Measurements from ENCODE around the gene POM121C.
"Not testable (repeated sequence)": the region's sequence is repeated elsewhere in the genome, so short reads cannot be mapped to it uniquely, and the experiment has no call there.

POM121C gene

DNA sequence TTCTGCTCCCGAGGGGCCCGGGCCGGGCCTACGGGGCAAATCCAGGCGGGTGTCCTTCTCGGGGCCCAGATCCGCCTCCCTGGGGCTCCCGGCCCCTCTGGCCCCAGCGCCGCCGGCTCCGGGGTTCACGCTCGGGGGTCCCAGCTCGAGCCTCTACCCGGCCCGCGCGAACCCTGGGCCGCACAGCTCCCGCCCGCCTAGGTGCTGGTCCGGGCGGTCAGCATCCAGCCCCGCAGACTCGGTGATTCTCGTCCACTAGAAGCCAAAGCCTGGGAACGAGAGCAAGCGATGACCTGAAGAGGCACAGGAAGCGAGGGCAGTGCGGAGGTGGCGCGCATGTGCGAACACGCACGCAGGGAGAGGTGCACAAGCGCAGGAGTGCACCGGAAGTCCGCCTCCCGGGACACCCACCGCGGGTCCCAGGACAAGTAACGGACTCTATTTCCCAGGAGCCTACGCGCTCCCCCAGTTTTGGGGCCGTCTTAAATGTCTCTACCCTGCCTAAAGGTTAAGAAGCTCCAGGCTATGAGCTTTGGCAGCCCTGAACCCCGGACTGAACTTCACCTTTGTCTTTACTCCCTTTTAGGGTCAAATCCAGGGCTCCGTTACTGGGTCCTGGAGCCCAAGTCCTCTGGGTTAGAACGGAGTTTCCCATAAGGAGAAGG, at the start of gene POM121C:
TSS of gene POM121C (minus strand) at position 321 of the 665 bp plus-strand sequence. CDS start 44,803 bp downstream, outside the sequence.
- peak; percentile 37 for DNase-seq (ENCODE audit: low read depth, low spot score)
- peak within 1 kb of the TSS; percentile 72 for H3K4me3 ChIP-seq (ENCODE audit: low read depth, low read length)
- POLR2A ChIA-PET, CTCF ChIA-PET: not testable (repeated sequence)

GRCh38 chr7:75534727-75535307, 48.7 kb upstream of the POM121C start:
- ChIA-PET POLR2A (interaction anchor here (0.8 kb wide), 1 partner anchor 30 kb away, joined by 3 read pairs; no protein-coding TSS in a partner anchor), CTCF (interaction anchor here (1.5 kb wide), 1 partner anchor 27 kb away, joined by 3 read pairs; no protein-coding TSS in a partner anchor)
- DNase-seq (ENCODE audit: low read depth, low spot score): peak; percentile 50
- TF ChIP-seq, protein P1, sequence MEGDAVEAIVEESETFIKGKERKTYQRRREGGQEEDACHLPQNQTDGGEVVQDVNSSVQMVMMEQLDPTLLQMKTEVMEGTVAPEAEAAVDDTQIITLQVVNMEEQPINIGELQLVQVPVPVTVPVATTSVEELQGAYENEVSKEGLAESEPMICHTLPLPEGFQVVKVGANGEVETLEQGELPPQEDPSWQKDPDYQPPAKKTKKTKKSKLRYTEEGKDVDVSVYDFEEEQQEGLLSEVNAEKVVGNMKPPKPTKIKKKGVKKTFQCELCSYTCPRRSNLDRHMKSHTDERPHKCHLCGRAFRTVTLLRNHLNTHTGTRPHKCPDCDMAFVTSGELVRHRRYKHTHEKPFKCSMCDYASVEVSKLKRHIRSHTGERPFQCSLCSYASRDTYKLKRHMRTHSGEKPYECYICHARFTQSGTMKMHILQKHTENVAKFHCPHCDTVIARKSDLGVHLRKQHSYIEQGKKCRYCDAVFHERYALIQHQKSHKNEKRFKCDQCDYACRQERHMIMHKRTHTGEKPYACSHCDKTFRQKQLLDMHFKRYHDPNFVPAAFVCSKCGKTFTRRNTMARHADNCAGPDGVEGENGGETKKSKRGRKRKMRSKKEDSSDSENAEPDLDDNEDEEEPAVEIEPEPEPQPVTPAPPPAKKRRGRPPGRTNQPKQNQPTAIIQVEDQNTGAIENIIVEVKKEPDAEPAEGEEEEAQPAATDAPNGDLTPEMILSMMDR (IDR thresholded peaks at IDR 0.05; ENCODE audit: insufficient read depth, low read length, missing control alignments): no peak
- H3K4me3 ChIP-seq (ENCODE audit: low read depth, low read length): no peak overlapping the region

DNA sequence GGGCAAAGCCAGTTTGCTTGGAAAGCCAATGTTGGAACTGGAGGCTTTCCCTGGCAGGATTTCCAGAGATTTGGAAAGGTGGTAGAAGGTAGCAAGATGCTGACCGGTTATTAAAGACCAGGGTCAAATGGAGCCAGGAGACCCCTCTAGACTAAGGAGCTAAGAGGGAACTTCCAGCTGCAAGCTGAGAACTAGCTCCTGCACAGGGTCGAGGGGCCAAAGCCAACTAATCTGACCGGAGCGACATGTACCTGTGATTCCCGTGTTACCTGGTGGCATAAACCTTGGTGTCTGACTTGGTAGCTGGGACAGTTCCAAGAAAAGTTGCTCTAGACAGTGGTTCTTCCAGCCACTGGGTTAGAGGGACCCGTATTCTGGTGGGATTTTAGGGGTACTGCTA, 47.8 kb upstream of the POM121C start:
- CTCF ChIA-PET: interaction anchor here (1.5 kb wide), 1 partner anchor 28 kb away, joined by 3 read pairs; no protein-coding TSS in a partner anchor
- POLR2A ChIA-PET: no interaction called here
- TF ChIP-seq, protein P1 (IDR thresholded peaks at IDR 0.05; ENCODE audit: insufficient read depth, low read length, missing control alignments): no peak
- H3K4me3 ChIP-seq (ENCODE audit: low read depth, low read length): no peak overlapping the region
- DNase-seq (ENCODE audit: low read depth, low spot score): no peak

- no peak overlapping the region for H3K4me3 ChIP-seq (ENCODE audit: low read depth, low read length)
- TF ChIP-seq, protein P1 (IDR thresholded peaks at IDR 0.05; ENCODE audit: insufficient read depth, low read length, missing control alignments): no peak
- DNase-seq (ENCODE audit: low read depth, low spot score): no peak
- ChIA-PET POLR2A (no interaction called here), CTCF (no interaction called here)
Observed at GRCh38 chr7:75532639-75533038, 46.5 kb upstream of the POM121C start.

DNA sequence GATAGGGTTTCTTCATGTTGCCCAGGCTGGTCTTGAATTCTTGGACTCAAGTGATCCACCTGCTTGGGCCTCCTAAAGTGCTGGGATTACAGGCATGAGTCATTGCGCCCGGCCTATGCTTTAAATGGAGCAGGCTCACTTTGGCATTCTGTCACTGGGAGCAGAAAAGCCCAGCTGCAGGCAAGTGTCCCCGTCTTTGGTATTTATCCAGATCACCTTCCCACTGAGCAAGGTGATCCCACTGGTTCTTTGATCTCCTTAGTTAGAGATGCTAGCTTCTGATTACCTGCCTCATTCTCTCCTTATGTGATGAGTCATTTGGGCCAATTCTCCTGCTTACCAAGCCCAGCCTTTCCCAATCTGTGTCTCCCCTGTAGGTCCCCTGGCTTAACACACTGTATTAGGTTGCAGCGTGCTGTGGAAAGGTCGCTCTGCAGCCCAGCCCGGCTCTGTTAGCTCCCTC, 45.3 kb upstream of the POM121C start:
- ChIA-PET CTCF (interaction anchor here (1.2 to 3.0 kb wide), 2 partner anchors 226 to 231 kb away, joined by 6 to 11 read pairs; no protein-coding TSS in a partner anchor), POLR2A (no interaction called here)
- DNase-seq (ENCODE audit: low read depth, low spot score): no peak
- TF ChIP-seq, protein P1 (IDR thresholded peaks at IDR 0.05; ENCODE audit: insufficient read depth, low read length, missing control alignments): no peak
- H3K4me3 ChIP-seq (ENCODE audit: low read depth, low read length): no peak overlapping the region

- H3K4me3 ChIP-seq (ENCODE audit: low read depth, low read length): peak overlapping the region; percentile 86
- ChIA-PET POLR2A (interaction anchor here (1.3 kb wide), 1 partner anchor 232 kb away, joined by 5 read pairs; no protein-coding TSS in a partner anchor), CTCF (interaction anchor here (1.5 kb wide), 1 partner anchor 235 kb away, joined by 5 read pairs; no protein-coding TSS in a partner anchor)
- DNase-seq (ENCODE audit: low read depth, low spot score): not testable (repeated sequence)
Observed at GRCh38 chr7:75527224-75527722, 41.2 kb upstream of the POM121C start.

DNA sequence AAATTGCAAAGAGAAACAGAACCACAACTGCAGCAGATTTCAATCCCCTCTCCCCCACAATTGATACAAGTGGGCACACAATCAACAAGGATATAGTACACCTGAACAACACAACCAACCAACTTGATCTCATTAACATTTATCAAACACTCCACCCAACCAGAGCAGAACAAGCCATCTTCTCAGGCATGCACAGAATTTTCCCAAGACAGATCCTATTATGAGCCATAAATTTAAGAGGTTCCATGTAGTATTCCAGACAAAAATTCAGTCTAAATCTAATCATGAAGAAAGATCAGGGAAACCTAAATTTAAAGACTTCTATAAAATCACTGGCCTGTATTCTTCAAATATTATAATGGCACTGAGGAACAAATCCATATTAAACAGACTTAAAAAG, 35.6 kb upstream of the POM121C start:
- POLR2A ChIA-PET; CTCF ChIA-PET; H3K4me3 ChIP-seq (ENCODE audit: low read depth, low read length); DNase-seq (ENCODE audit: low read depth, low spot score): not testable (repeated sequence)

DNA sequence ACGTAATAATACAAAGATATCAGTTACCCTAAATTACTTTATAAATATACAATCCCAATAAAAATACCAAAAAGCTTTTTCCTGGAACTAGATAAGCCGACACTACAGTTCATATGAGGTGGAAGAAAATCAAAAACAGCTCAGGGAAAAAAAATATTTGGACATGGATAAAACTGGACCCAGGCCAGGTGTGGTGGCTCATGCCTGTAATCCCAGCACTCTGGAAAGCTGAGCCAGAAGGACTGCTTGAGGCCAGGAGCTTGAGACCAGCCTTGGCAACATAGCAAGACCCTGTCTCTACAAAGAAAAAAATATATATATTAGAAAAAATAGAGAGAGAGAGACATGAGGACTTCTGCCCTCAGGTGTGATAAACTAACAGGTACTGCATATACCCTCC, 32.7 kb upstream of the POM121C start:
- POLR2A ChIA-PET; CTCF ChIA-PET; H3K4me3 ChIP-seq (ENCODE audit: low read depth, low read length); DNase-seq (ENCODE audit: low read depth, low spot score): not testable (repeated sequence)

GRCh38 chr7:75509033-75509432, 22.9 kb upstream of the POM121C start:
- H3K4me3 ChIP-seq (ENCODE audit: low read depth, low read length); CTCF ChIA-PET; DNase-seq (ENCODE audit: low read depth, low spot score); POLR2A ChIA-PET: not testable (repeated sequence)

- CTCF ChIA-PET; DNase-seq (ENCODE audit: low read depth, low spot score); POLR2A ChIA-PET; H3K4me3 ChIP-seq (ENCODE audit: low read depth, low read length): not testable (repeated sequence)
Observed at GRCh38 chr7:75492020-75492419, 5.9 kb upstream of the POM121C start, which contains the start of gene SPDYE5. TSS of gene SPDYE5 (plus strand) at chr7:75492320. CDS start at chr7:75494048, 1,728 bp downstream.

GRCh38 chr7:75485355-75485978, 632 bp downstream of the POM121C start:
- CTCF ChIA-PET; POLR2A ChIA-PET; DNase-seq (ENCODE audit: low read depth, low spot score): not testable (repeated sequence)
- peak overlapping the region; percentile 72 for H3K4me3 ChIP-seq (ENCODE audit: low read depth, low read length)
